GM19372 (cell line): ENCODE results near the gene ZCCHC24.

Source experiments
- ATAC-seq: cut with Tn5 transposase; IDR thresholded peaks from one replicate; pipeline ENCODE4 v1.9.1; 2021; ENCODE audit warnings: mild to moderate bottlenecking, low read depth, moderate library complexity; ENCODE audit not compliant: unreplicated experiment

ZCCHC24 gene

GRCh38 chr10:79375321-79376077 lies 69.9 kb downstream of the ZCCHC24 start:
- ATAC-seq = no peak

- peak; percentile 59 for ATAC-seq
Observed at GRCh38 chr10:79374312-79375191, 70.9 kb downstream of the ZCCHC24 start.

GRCh38 chr10:79372871-79373270 lies 72.6 kb downstream of the ZCCHC24 start:
- ATAC-seq = no peak

- ATAC-seq = no peak
Observed at GRCh38 chr10:79367426-79368189, 77.8 kb downstream of the ZCCHC24 start.

- ATAC-seq = no peak
Observed at GRCh38 chr10:79361726-79362397, 83.6 kb downstream of the ZCCHC24 start.

- ATAC-seq = no peak
Observed at GRCh38 chr10:79360499-79361342, 84.7 kb downstream of the ZCCHC24 start.

- no peak for ATAC-seq
Observed at GRCh38 chr10:79359816-79360498, 85.5 kb downstream of the ZCCHC24 start.

GRCh38 chr10:79358811-79359210 lies 86.6 kb downstream of the ZCCHC24 start:
- ATAC-seq = no peak

GRCh38 chr10:79357180-79357579 lies 88.2 kb downstream of the ZCCHC24 start:
- no peak for ATAC-seq

- no peak for ATAC-seq
Observed at GRCh38 chr10:79356104-79356503, 89.3 kb downstream of the ZCCHC24 start.

GRCh38 chr10:79355420-79356017 lies 89.9 kb downstream of the ZCCHC24 start:
- ATAC-seq = no peak

- no peak for ATAC-seq
Observed at GRCh38 chr10:79354615-79355014, 90.8 kb downstream of the ZCCHC24 start.

- no peak for ATAC-seq
Observed at GRCh38 chr10:79354141-79354540, 91.3 kb downstream of the ZCCHC24 start.

GRCh38 chr10:79353726-79354125 lies 91.7 kb downstream of the ZCCHC24 start:
- no peak for ATAC-seq

- no peak for ATAC-seq
Observed at GRCh38 chr10:79353000-79353406, 92.4 kb downstream of the ZCCHC24 start.

GRCh38 chr10:79352035-79352877 lies 93.2 kb downstream of the ZCCHC24 start:
- no peak for ATAC-seq

GRCh38 chr10:79351332-79351731 lies 94.1 kb downstream of the ZCCHC24 start:
- no peak for ATAC-seq
